HepG2 (cell line): ENCODE measurements around the gene RBMS2. TPM values are rescaled to one million over a fixed set of nuclear protein-coding genes. Genes with fewer than 3 reads are reported as not detected.

Source experiments
- CENPX ChIP-seq: sonication (generic); formaldehyde crosslinking; IDR thresholded peaks from 2 replicates; pipeline ENCODE4 v1.9.0; 2021; ENCODE audit warnings: mild to moderate bottlenecking, missing genetic modification reagents, moderate library complexity
- GATAD1 ChIP-seq: IDR thresholded peaks from 2 replicates; pipeline ENCODE4 v1.6.1; 2016; ENCODE audit warnings: missing genetic modification reagents, missing compliant biosample characterization
- IRF2 ChIP-seq: IDR thresholded peaks from 2 replicates; pipeline ENCODE4 v1.6.1; 2018; ENCODE audit warnings: missing genetic modification reagents, missing compliant biosample characterization
- JUND ChIP-seq: sonication (generic); formaldehyde crosslinking; IDR thresholded peaks from 2 replicates; pipeline ENCODE4 v1.8.0; 2022; ENCODE audit warnings: mild to moderate bottlenecking, missing genetic modification reagents
- KDM4B ChIP-seq: sonication (generic); formaldehyde crosslinking; IDR thresholded peaks from 2 replicates; pipeline ENCODE4 v1.4.0; 2020; ENCODE audit warnings: missing genetic modification reagents
- MED1 ChIP-seq: sonication (generic); formaldehyde crosslinking; IDR thresholded peaks from 2 replicates; pipeline ENCODE4 v1.4.0; 2020; ENCODE audit warnings: missing genetic modification reagents
- MLXIP ChIP-seq: sonication (generic); formaldehyde crosslinking; IDR thresholded peaks from 2 replicates; pipeline ENCODE4 v1.9.0; 2021; ENCODE audit warnings: missing genetic modification reagents, borderline replicate concordance
- MTERF4 ChIP-seq: sonication (generic); formaldehyde crosslinking; IDR thresholded peaks from 2 replicates; pipeline ENCODE4 v1.8.0; 2023; ENCODE audit warnings: mild to moderate bottlenecking, missing genetic modification reagents
- NCOR1 ChIP-seq: fragments of 200-600 bp; sonication (generic); IDR thresholded peaks from 2 replicates; pipeline ENCODE4 v1.7.0; 2017; ENCODE audit warnings: antibody characterized with exemption, low read length, borderline replicate concordance
- TEF ChIP-seq: sonication (generic); formaldehyde crosslinking; IDR thresholded peaks from 2 replicates; pipeline ENCODE4 v1.5.0; 2020; ENCODE audit warnings: missing genetic modification reagents
- TMF1 ChIP-seq: sonication (generic); formaldehyde crosslinking; IDR thresholded peaks from 2 replicates; pipeline ENCODE4 v1.8.1; 2022; ENCODE audit warnings: low read depth, missing genetic modification reagents
- ZBTB44 ChIP-seq: sonication (generic); formaldehyde crosslinking; IDR thresholded peaks from 2 replicates; pipeline ENCODE4 v1.4.0; 2020; ENCODE audit warnings: missing genetic modification reagents
- ZFY ChIP-seq: sonication (generic); formaldehyde crosslinking; IDR thresholded peaks from 2 replicates; pipeline ENCODE4 v1.4.0; 2020; ENCODE audit warnings: missing genetic modification reagents
- ZMYM3 ChIP-seq: sonication (generic); formaldehyde crosslinking; IDR thresholded peaks from 2 replicates; pipeline ENCODE4 v1.5.1; 2020; ENCODE audit warnings: mild to moderate bottlenecking, missing genetic modification reagents
- ZNF160 ChIP-seq: sonication (generic); formaldehyde crosslinking; IDR thresholded peaks from 2 replicates; pipeline ENCODE4 v1.8.0; 2022; ENCODE audit warnings: mild to moderate bottlenecking, inconsistent platforms, missing genetic modification reagents
- ZNF512B ChIP-seq: sonication (generic); formaldehyde crosslinking; IDR thresholded peaks from 2 replicates; pipeline ENCODE4 v1.5.1; 2020; ENCODE audit warnings: missing genetic modification reagents, mild to moderate bottlenecking, borderline replicate concordance
- ZNF530 ChIP-seq: sonication (generic); formaldehyde crosslinking; IDR thresholded peaks from 2 replicates; pipeline ENCODE4 v1.5.0; 2020; ENCODE audit warnings: low read depth, mild to moderate bottlenecking, missing genetic modification reagents
- ZNF580 ChIP-seq: IDR thresholded peaks from 2 replicates; pipeline ENCODE4 v1.6.1; 2016; ENCODE audit warnings: low read depth, borderline replicate concordance
- ZNF614 ChIP-seq: IDR thresholded peaks from 2 replicates; pipeline ENCODE4 v1.6.1; 2018; ENCODE audit warnings: missing biosample characterization, missing genetic modification reagents, inconsistent platforms, borderline replicate concordance
- polyA plus RNA-seq, 8 experiments: library from polyadenylated mRNA; depleted of rRNA in 3 of 8; stranded (reverse) in 7 of 8; unstranded in 1 of 8; fragments of >200 nt; fragmentation: Illumina TruSeq in 4 of 8; extraction: Trizol in 4 of 8; gene quantifications; 2 replicates each; pipeline versions ENCODE4 v1.2.1 to v1.2.3, GENCODE V29; 2011 to 2016; ENCODE audit warnings: low read depth in 4 of 8, missing spikeins in 1 of 8, mixed read lengths in 1 of 8; ENCODE audit not compliant: insufficient read depth in 1 of 8
- total RNA-seq, 5 experiments: library from RNA; depleted of rRNA; stranded (reverse); fragments of >200 nt; fragmentation: Illumina TruSeq; extraction: Trizol; gene quantifications; 2 replicates each; pipeline ENCODE4 v1.2.3, GENCODE V29; 2016; ENCODE audit warnings: low read depth in 1 of 5

Gene RBMS2
- total and polyA plus RNA-seq, 2 of the 13 experiments (the other 11 are each of a cell fraction or from before 2014, with no cell fraction given): 0.53 to 7.4 TPM

GRCh38 chr12:56488041-56488955, 33.3 kb upstream of the RBMS2 start, which contains the start of gene GLS2 (continued):
- no peak; the same call in 1 of the 2 replicates for TF ChIP-seq MTERF4 (CRISPR knock-in tag)
- peak; percentile 89 for TF ChIP-seq TEF (CRISPR knock-in tag)
- TF ChIP-seq ZFY (CRISPR knock-in tag): peak; percentile 72
- no peak for TF ChIP-seq NCOR1
- no peak; the same call in 1 of the 2 replicates for TF ChIP-seq ZNF530
- peak; percentile 87; the same call in 1 of the 2 replicates for TF ChIP-seq ZBTB44 (CRISPR knock-in tag)
- peak; percentile 33; the same call in 1 of the 2 replicates for TF ChIP-seq MED1
- TF ChIP-seq MLXIP (CRISPR knock-in tag): peak; percentile 95
- TF ChIP-seq ZNF160 (CRISPR knock-in tag): peak; percentile 72; the same call in 1 of the 2 replicates
- TF ChIP-seq IRF2: no peak
- 0 out of 2 replicates have a peak, but pooled peaks have one; percentile 51 for TF ChIP-seq JUND (CRISPR knock-in tag)
- TF ChIP-seq ZNF614: no peak; the same call in 1 of the 2 replicates
- TF ChIP-seq ZNF580: peak; percentile 30; the same call in 1 of the 2 replicates
- TF ChIP-seq TMF1 (CRISPR knock-in tag): peak; percentile 68; the same call in 1 of the 2 replicates
- TF ChIP-seq ZNF512B (CRISPR knock-in tag): no peak
- peak; percentile 49; the same call in 1 of the 2 replicates for TF ChIP-seq GATAD1 (CRISPR knock-in tag)
- TF ChIP-seq KDM4B (CRISPR knock-in tag): no peak
- TF ChIP-seq CENPX (CRISPR knock-in tag): no peak
- no peak for TF ChIP-seq ZMYM3 (CRISPR knock-in tag)
